CD4-positive, alpha-beta T cell (primary cell): Measurements from ENCODE around the gene GPR173. TPM values are rescaled to one million over a fixed set of nuclear protein-coding genes. Genes with fewer than 3 reads are reported as not detected.

Experiments
- ATAC-seq: fragments of 200-7000 bp; cut with Tn5 transposase; one replicate; pipeline ENCODE4 v1.10.0; 2022; ENCODE audit warnings: mild to moderate bottlenecking; ENCODE audit not compliant: poor library complexity
- CTCF ChIA-PET: fragments of 350-600 bp; sonication (Branson Sonifier 250); formaldehyde crosslinking; loops from one replicate; lab custom pipeline; 2021; ENCODE audit warnings: antibody characterized with exemption, inconsistent platforms; lab: Charles Lee
- POLR2A ChIA-PET: fragments of 350-600 bp; sonication (Branson Sonifier 250); formaldehyde crosslinking; loops from one replicate; lab custom pipeline; 2021; ENCODE audit warnings: antibody characterized with exemption, inconsistent platforms; lab: Charles Lee
- DNase-seq, 14 experiments: peaks; one replicate each; pipeline ENCODE4 v3.0.0-alpha.2; 2013 to 2020; ENCODE audit warnings: mixed read lengths in 2 of 14
- H3K27ac ChIP-seq, 2 donors: one replicate each; pipeline versions ENCODE4 v1.5.1 to v1.7.0; 2013; ENCODE audit warnings: low read length in 2 of 2, low read depth in 1 of 2, mild to moderate bottlenecking in 1 of 2
- H3K27me3 ChIP-seq, 2 experiments: 1 replicate in 1 of 2; 2 replicates in 1 of 2; pipeline versions ENCODE4 v1.6.1 to v1.7.0; 2013; ENCODE audit warnings: low read length in 2 of 2, control low read depth in 1 of 2, mild to moderate bottlenecking in 1 of 2, moderate library complexity in 1 of 2; ENCODE audit not compliant: insufficient read depth in 2 of 2, control insufficient read depth in 1 of 2
- H3K36me3 ChIP-seq: one replicate; pipeline ENCODE4 v1.6.1; 2013; ENCODE audit warnings: low read length, control low read depth; ENCODE audit not compliant: insufficient read depth
- H3K4me1 ChIP-seq: one replicate; pipeline ENCODE4 v1.6.1; 2013; ENCODE audit warnings: low read length, control low read depth; ENCODE audit not compliant: insufficient read depth
- H3K4me3 ChIP-seq: one replicate; pipeline ENCODE4 v1.5.1; 2013; ENCODE audit warnings: mild to moderate bottlenecking, low read length, moderate library complexity
- H3K9me3 ChIP-seq, 2 experiments: 1 replicate in 1 of 2; 2 replicates in 1 of 2; pipeline versions ENCODE4 v1.6.1 to v1.7.0; 2013; ENCODE audit warnings: low read length in 2 of 2, mild to moderate bottlenecking in 2 of 2, control low read depth in 1 of 2, moderate library complexity in 1 of 2; ENCODE audit not compliant: control insufficient read depth in 1 of 2, insufficient read depth in 1 of 2
- H3K27ac Mint-ChIP-seq: one replicate; pipeline ENCODE4 v1.8.0; 2020; ENCODE audit warnings: mixed read lengths
- H3K27me3 Mint-ChIP-seq: one replicate; pipeline ENCODE4 v1.8.0; 2021; ENCODE audit warnings: mixed read lengths
- H3K36me3 Mint-ChIP-seq: one replicate; pipeline ENCODE4 v1.8.0; 2021; ENCODE audit warnings: low read depth, mixed read lengths
- H3K4me1 Mint-ChIP-seq: one replicate; pipeline ENCODE4 v1.8.0; 2021; ENCODE audit warnings: low read depth, mixed read lengths
- H3K4me3 Mint-ChIP-seq: one replicate; pipeline ENCODE4 v1.8.0; 2020; ENCODE audit warnings: mild to moderate bottlenecking, mixed read lengths
- H3K9me3 Mint-ChIP-seq: one replicate; pipeline ENCODE4 v1.8.0; 2020; ENCODE audit warnings: mixed read lengths
- intact Hi-C, 2 experiments: fragments of 100-400 bp; cut with DNase I in 1 of 2; cut with micrococcal nuclease in 1 of 2; formaldehyde crosslinking; loops; one replicate each; pipeline versions ENCODE4 v1.15.1 to v1.9.0; 2023 to 2025; cut with DNase I, micrococcal nuclease
- total RNA-seq, 174 experiments: library from RNA in 2 of 174; stranded (reverse) in 2 of 174; gene quantifications; one replicate each; pipeline ENCODE4 v1.2.3 and lab custom pipeline; 2021 to 2026
- TF ChIP-seq, protein P1 (sequence below): fragments of 200-600 bp; IDR thresholded peaks from one replicate; pipeline ENCODE4 v1.8.0; 2022; ENCODE audit warnings: antibody characterized with exemption, mild to moderate bottlenecking

GPR173 gene
- total RNA-seq, 2 experiments from 2014 or later, result not detected

- no peaks in the 10 kb centered on the region for H3K9me3 ChIP-seq
- no peaks in the 10 kb centered on the region for H3K9me3 Mint-ChIP-seq
- H3K27ac ChIP-seq, result no peak overlapping the region
- DNase-seq (no peak), ATAC-seq (no peak)
- no peaks in the 10 kb centered on the region for H3K4me1 ChIP-seq
- peaks cover 11% of the 10 kb centered on the region for H3K27me3 Mint-ChIP-seq
- H3K36me3 Mint-ChIP-seq, result no peaks in the 10 kb centered on the region
- H3K36me3 ChIP-seq, result no peaks in the 10 kb centered on the region
- intact Hi-C loops, result no loop called here
- H3K4me3 ChIP-seq, result no peak overlapping the region
- CTCF ChIA-PET, result no interaction called here
- TF ChIP-seq, protein P1, sequence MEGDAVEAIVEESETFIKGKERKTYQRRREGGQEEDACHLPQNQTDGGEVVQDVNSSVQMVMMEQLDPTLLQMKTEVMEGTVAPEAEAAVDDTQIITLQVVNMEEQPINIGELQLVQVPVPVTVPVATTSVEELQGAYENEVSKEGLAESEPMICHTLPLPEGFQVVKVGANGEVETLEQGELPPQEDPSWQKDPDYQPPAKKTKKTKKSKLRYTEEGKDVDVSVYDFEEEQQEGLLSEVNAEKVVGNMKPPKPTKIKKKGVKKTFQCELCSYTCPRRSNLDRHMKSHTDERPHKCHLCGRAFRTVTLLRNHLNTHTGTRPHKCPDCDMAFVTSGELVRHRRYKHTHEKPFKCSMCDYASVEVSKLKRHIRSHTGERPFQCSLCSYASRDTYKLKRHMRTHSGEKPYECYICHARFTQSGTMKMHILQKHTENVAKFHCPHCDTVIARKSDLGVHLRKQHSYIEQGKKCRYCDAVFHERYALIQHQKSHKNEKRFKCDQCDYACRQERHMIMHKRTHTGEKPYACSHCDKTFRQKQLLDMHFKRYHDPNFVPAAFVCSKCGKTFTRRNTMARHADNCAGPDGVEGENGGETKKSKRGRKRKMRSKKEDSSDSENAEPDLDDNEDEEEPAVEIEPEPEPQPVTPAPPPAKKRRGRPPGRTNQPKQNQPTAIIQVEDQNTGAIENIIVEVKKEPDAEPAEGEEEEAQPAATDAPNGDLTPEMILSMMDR, result no peak
- no peak overlapping the region for H3K4me3 Mint-ChIP-seq
- no peaks in the 10 kb centered on the region for H3K27me3 ChIP-seq
- no peaks in the 10 kb centered on the region for H3K4me1 Mint-ChIP-seq
- H3K27ac Mint-ChIP-seq, result no peak overlapping the region
- POLR2A ChIA-PET, result no interaction called here
Measured at GRCh38 chrX:53031380-53031779, 17.2 kb upstream of the GPR173 start.

- Mint-ChIP-seq H3K27ac (no peak overlapping the region), H3K4me3 (no peak overlapping the region), H3K36me3 (no peaks in the 10 kb centered on the region), H3K27me3 (peaks cover 11% of the 10 kb centered on the region), H3K4me1 (no peaks in the 10 kb centered on the region), H3K9me3 (no peaks in the 10 kb centered on the region)
- intact Hi-C loops, result no loop called here
- Histone ChIP-seq H3K9me3 (no peaks in the 10 kb centered on the region), H3K27me3 (no peaks in the 10 kb centered on the region), H3K4me1 (no peaks in the 10 kb centered on the region), H3K27ac (no peak overlapping the region), H3K36me3 (no peaks in the 10 kb centered on the region), H3K4me3 (no peak overlapping the region)
- ATAC-seq (no peak), DNase-seq (no peak)
- POLR2A ChIA-PET, result no interaction called here
- CTCF ChIA-PET, result no interaction called here
- TF ChIP-seq, protein P1, result no peak
Measured at GRCh38 chrX:53036149-53036548, 12.4 kb upstream of the GPR173 start.

- H3K27me3 Mint-ChIP-seq, result peaks cover 8% of the 10 kb centered on the region
- ChIA-PET CTCF (no interaction called here), POLR2A (no interaction called here)
- no peaks in the 10 kb centered on the region for H3K36me3 Mint-ChIP-seq
- Histone ChIP-seq H3K27me3 (no peaks in the 10 kb centered on the region), H3K36me3 (no peaks in the 10 kb centered on the region), H3K9me3 (no peaks in the 10 kb centered on the region), H3K4me3 (no peak overlapping the region), H3K27ac (no peak overlapping the region), H3K4me1 (no peaks in the 10 kb centered on the region)
- H3K9me3 Mint-ChIP-seq, result no peaks in the 10 kb centered on the region
- intact Hi-C loops, result no loop called here
- no peak overlapping the region for H3K27ac Mint-ChIP-seq
- TF ChIP-seq, protein P1, result no peak
- H3K4me3 Mint-ChIP-seq, result no peak overlapping the region
- no peak for ATAC-seq
- DNase-seq, result no peak
- no peaks in the 10 kb centered on the region for H3K4me1 Mint-ChIP-seq
Measured at GRCh38 chrX:53039236-53039635, 9.4 kb upstream of the GPR173 start.
